ES-I3 (cell line): ENCODE results near the gene KIAA1755.

Source experiments
- H3K36me3 ChIP-seq: 2 replicates; pipeline ENCODE4 v1.6.1; 2013; ENCODE audit warnings: mild to moderate bottlenecking, low read length, control low read depth, moderate library complexity; ENCODE audit not compliant: insufficient read depth
- H3K4me1 ChIP-seq: 2 replicates; pipeline ENCODE4 v1.6.1; 2013; ENCODE audit warnings: mild to moderate bottlenecking, control low read depth, low read length; ENCODE audit not compliant: insufficient read depth
- H3K9ac ChIP-seq: 2 replicates; pipeline ENCODE4 v1.6.1; 2013; ENCODE audit warnings: low read depth, mild to moderate bottlenecking, low read length, moderate library complexity
- H3K9me3 ChIP-seq: 2 replicates; pipeline ENCODE4 v1.6.1; 2013; ENCODE audit warnings: mild to moderate bottlenecking, low read length, moderate library complexity; ENCODE audit not compliant: control insufficient read depth, insufficient read depth

KIAA1755 gene

GRCh38 chr20:38179846-38180245, 80.7 kb downstream of the KIAA1755 start:
- Histone ChIP-seq H3K9ac (no peak overlapping the region), H3K9me3 (no peaks in the 10 kb centered on the region), H3K4me1 (peaks cover 9% of the 10 kb centered on the region; the same call in 1 of the 2 replicates), H3K36me3 (no peaks in the 10 kb centered on the region)

DNA sequence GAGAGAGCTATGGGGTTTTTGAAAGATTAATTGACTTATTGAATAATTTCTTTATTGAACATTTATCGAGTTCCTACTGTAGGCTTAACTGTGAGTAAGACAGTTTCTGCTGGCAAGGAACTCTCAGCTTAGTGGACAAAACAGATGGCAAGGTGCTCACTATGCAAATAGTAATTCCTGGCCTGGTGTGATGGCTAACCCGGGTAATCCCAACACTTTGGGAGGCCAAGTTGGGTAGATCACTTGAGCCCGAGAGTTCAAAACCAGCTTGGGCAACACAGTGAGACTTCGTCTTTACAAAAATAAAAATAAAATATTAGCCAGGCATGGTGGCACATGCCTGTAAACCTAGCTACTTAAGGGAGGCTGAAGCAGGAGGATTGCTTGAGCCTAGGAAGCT, 82.0 kb downstream of the KIAA1755 start:
- H3K36me3 ChIP-seq: no peaks in the 10 kb centered on the region

GRCh38 chr20:38178065-38178491, 82.5 kb downstream of the KIAA1755 start:
- H3K9ac ChIP-seq: no peak overlapping the region
- peaks cover 12% of the 10 kb centered on the region; the same call in 1 of the 2 replicates for H3K4me1 ChIP-seq
- no peaks in the 10 kb centered on the region for H3K36me3 ChIP-seq
- no peaks in the 10 kb centered on the region for H3K9me3 ChIP-seq

More for the DNA sequence above, 82.0 kb downstream of the KIAA1755 start:
- Histone ChIP-seq H3K9me3 (no peaks in the 10 kb centered on the region), H3K4me1 (peaks cover 12% of the 10 kb centered on the region; the same call in 1 of the 2 replicates), H3K9ac (no peak overlapping the region)

DNA sequence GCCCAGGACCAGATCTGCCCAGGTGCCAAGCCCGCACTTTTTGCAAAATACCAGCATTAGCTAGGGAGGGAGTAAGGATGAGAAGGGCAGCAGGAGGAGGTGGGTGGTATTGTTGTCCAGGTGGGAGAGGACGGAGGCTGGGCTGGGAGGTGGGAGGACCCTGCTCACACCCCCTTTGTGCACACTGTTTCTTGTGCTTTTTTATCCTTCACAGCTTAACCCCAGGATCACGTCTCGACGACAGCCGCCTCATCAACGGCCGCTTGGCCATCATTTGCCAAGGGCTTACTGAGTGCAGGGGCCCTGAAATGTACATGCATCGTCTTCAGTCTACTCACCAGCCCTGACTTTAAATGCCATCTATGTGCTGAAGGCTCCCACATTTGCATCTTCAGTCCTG, 83.3 kb downstream of the KIAA1755 start:
- no peak overlapping the region for H3K9ac ChIP-seq
- H3K36me3 ChIP-seq: no peaks in the 10 kb centered on the region
- peaks cover 12% of the 10 kb centered on the region; the same call in 1 of the 2 replicates for H3K4me1 ChIP-seq
- no peaks in the 10 kb centered on the region for H3K9me3 ChIP-seq

GRCh38 chr20:38175304-38176180, 85.0 kb downstream of the KIAA1755 start:
- Histone ChIP-seq H3K36me3 (no peaks in the 10 kb centered on the region; the same call in 1 of the 2 replicates), H3K9me3 (no peaks in the 10 kb centered on the region), H3K4me1 (peaks cover 12% of the 10 kb centered on the region; the same call in 1 of the 2 replicates), H3K9ac (no peak overlapping the region)

- no peak overlapping the region for H3K9ac ChIP-seq
- H3K36me3 ChIP-seq: no peaks in the 10 kb centered on the region; the same call in 1 of the 2 replicates
- H3K4me1 ChIP-seq: peaks cover 12% of the 10 kb centered on the region; the same call in 1 of the 2 replicates
- no peaks in the 10 kb centered on the region for H3K9me3 ChIP-seq
These were observed 87.0 kb downstream of the KIAA1755 start for GRCh38 chr20:38173237-38174156.

DNA sequence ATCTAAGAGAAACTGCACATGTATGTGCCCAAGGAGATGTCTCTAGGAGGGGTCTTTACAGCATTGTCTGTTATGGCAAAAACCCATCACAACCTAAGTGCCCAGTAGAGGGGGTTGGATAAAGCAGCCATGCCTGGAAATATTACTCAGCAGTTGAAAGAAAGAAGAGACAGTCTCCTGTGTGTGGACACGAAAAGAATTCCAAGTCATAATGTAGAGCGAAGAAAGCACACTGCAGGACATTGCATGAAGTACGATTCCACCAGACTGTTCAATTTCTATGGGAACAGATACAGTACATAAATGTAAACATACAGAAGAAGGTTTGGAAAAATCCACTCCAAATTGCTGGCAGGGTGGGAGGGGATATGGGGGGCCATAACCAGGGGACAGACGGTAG, 88.1 kb downstream of the KIAA1755 start:
- H3K9me3 ChIP-seq: no peaks in the 10 kb centered on the region
- H3K9ac ChIP-seq: no peak overlapping the region
- peaks cover 15% of the 10 kb centered on the region; the same call in 1 of the 2 replicates for H3K4me1 ChIP-seq
- H3K36me3 ChIP-seq: no peaks in the 10 kb centered on the region; the same call in 1 of the 2 replicates

- H3K36me3 ChIP-seq: no peaks in the 10 kb centered on the region; the same call in 1 of the 2 replicates
- no peaks in the 10 kb centered on the region for H3K9me3 ChIP-seq
- H3K4me1 ChIP-seq: peaks cover 15% of the 10 kb centered on the region; the same call in 1 of the 2 replicates
- no peak overlapping the region for H3K9ac ChIP-seq
These were observed 88.9 kb downstream of the KIAA1755 start for GRCh38 chr20:38171675-38172043.

- Histone ChIP-seq H3K9me3 (no peaks in the 10 kb centered on the region), H3K9ac (no peak overlapping the region), H3K4me1 (peaks cover 15% of the 10 kb centered on the region; the same call in 1 of the 2 replicates), H3K36me3 (no peaks in the 10 kb centered on the region; the same call in 1 of the 2 replicates)
These were observed 89.5 kb downstream of the KIAA1755 start for GRCh38 chr20:38170826-38171674.

DNA sequence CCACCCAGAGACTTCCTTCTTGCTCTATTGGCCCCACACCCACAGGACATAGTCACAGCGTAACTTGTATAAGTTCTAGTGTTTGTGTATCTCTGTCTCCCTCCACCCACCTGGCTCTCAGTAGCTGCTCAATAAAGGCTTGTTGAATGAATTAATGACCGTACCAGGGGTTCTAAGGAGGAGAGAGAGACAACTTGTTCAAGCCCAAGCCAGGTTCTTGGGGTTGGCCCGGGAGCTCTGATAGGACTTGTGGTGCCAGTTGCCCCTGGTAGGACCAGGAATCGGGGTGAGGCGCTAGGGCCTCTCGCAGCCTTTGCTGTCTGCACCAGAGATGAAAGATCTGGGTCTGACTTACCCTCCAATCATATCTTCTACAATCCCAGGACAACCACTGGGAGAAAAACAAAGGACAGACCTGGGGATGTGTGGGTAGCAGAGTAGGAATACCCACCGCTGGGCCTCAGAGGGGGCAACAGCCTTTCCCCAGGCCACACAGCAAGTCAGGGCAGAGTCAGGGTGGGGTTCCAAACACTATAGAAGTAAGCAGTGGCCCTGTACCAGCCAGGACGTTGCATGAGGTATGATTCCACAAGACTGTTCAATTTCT, 90.2 kb downstream of the KIAA1755 start:
- Histone ChIP-seq H3K4me1 (peaks cover 11% of the 10 kb centered on the region; the same call in 1 of the 2 replicates), H3K36me3 (no peaks in the 10 kb centered on the region; the same call in 1 of the 2 replicates), H3K9me3 (no peaks in the 10 kb centered on the region), H3K9ac (no peak overlapping the region)

DNA sequence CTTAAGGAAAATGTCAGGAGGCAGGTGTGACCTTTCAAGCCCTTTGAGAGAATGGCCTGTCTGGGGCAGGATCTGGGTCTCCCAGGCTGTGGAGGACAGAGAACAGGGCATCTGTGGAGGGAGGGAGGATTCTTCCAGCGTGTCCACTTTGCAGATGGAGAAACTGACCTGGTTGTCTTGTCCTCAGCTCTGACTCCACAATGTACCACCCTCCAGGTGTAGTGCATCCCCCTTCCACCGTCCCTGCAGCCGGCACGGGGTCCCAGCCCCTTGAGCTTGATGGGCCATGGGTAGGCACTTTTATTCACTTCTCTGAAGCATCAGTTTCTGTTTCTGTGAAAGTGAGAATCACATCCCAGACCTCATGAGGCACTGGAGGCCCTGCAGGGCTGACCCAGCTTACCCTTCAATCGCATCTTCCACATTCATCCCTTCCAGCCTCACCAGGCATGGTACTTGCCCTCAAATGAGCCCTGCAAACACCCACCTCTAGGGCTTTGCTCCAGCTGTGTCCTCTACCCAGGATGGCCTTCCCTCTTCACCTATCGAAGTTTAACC, 90.8 kb downstream of the KIAA1755 start:
- H3K9ac ChIP-seq: no peak overlapping the region
- no peaks in the 10 kb centered on the region; the same call in 1 of the 2 replicates for H3K36me3 ChIP-seq
- no peaks in the 10 kb centered on the region for H3K9me3 ChIP-seq
- H3K4me1 ChIP-seq: peaks cover 5% of the 10 kb centered on the region; the same call in 1 of the 2 replicates

DNA sequence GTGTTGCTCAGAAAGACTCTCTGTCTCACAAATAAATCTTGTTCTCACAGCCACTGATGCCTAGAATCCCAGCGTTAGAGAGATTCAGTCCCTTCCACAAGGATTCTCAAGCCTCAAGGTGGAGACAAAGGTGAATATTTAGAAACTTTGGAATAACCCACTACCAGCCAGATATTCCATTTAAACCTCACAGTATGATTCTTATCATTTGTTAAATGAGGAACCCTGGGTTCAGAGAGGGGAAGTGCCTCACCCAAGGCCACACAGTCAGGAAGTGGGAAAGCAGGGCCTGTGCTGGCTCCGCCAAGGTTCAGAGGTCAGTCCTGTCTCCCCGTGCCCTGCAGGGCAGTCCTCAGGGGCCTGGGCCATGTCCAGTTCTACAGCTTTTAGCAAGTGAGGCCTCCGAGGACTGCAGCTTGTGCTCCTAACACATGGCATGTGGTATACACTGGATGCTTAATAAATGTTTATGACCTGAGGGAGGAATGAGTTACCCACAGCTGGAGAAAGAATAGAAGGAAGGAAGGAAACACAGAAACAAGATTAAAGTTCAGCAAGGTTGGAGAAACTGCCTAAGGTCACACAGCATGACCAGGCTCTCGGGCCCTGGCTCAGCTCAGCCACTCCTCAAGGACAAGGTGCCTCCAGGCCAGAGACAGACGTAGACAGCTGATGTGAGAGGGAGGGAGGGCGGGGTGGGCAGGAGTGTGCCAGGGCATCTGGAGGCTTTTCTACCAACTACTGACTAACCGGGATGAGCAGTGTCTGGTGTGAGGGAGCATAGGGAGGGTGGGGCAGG, 91.5 kb downstream of the KIAA1755 start:
- H3K9ac ChIP-seq: no peak overlapping the region
- peaks cover 3% of the 10 kb centered on the region; the same call in 1 of the 2 replicates for H3K4me1 ChIP-seq
- H3K36me3 ChIP-seq: no peaks in the 10 kb centered on the region; the same call in 1 of the 2 replicates
- no peaks in the 10 kb centered on the region for H3K9me3 ChIP-seq
